K562 (cell line): ENCODE measurements around the gene ATP6V0E2. TPM values are rescaled to one million over a fixed set of nuclear protein-coding genes. Genes with fewer than 3 reads are reported as not detected.

Experiments
- ATAC-seq: fragments of 200-7000 bp; cut with Tn5 transposase; 3 replicates; pipeline ENCODE4 v1.9.1; 2020; ENCODE audit warnings: moderate library complexity
- BruUV-seq: library from RNA; stranded (reverse); fragments of 400-500 nt; replicated peaks from 2 replicates; lab custom pipeline; 2021; lab: Mats Ljungman, UMichigan
- CTCF ChIA-PET: fragments of 300-600 bp; formaldehyde crosslinking; extraction: SDS; loops from one replicate; lab custom pipeline; 2021; ENCODE audit warnings: low intra/inter-chr PET ratio; lab: Yijun Ruan, JAX
- POLR2A ChIA-PET: fragments of 300-600, 350-650 bp; sonication (Branson Sonifier 250); formaldehyde crosslinking; extraction: SDS; loops from one replicate; lab custom pipeline; 2021; ENCODE audit warnings: antibody characterized with exemption, inconsistent platforms; lab: Yijun Ruan, JAX
- DNase-seq, 4 experiments: peaks; one replicate each; pipeline versions ENCODE4 v3.0.0 to v3.0.0-alpha.2; 2011 to 2018; ENCODE audit warnings: low spot score in 3 of 4, mixed read lengths in 3 of 4; ENCODE audit errors: extremely low read depth in 1 of 4
- FAIRE-seq: peaks from 2 replicates; lab custom pipeline; 2011; peaks lifted over from hg19 to GRCh38; lab: Jason Lieb, UNC
- H2AFZ ChIP-seq: 2 replicates; pipeline ENCODE4 v1.6.0; 2011; ENCODE audit warnings: low read depth, low read length, control low read depth, inconsistent platforms
- H3K27ac ChIP-seq: fragments of 200-600 bp; 3 replicates; pipeline ENCODE4 v1.8.0; 2011; ENCODE audit warnings: low read depth, mild to moderate bottlenecking, control low read depth, inconsistent platforms, low read length, moderate library complexity, mixed read lengths; ENCODE audit errors: extremely low read depth
- H3K27me3 ChIP-seq, 2 experiments: fragments of 300-600 bp in 1 of 2; 2 replicates in 1 of 2; 3 replicates in 1 of 2; pipeline versions ENCODE4 v1.6.0 to v1.8.0; 2011; ENCODE audit warnings: inconsistent platforms in 2 of 2, low read length in 2 of 2, mild to moderate bottlenecking in 1 of 2, mixed read lengths in 1 of 2, moderate library complexity in 1 of 2; ENCODE audit not compliant: control insufficient read depth in 2 of 2, insufficient read depth in 2 of 2
- H3K36me3 ChIP-seq: fragments of 300-600 bp; 3 replicates; pipeline ENCODE4 v1.8.0; 2011; ENCODE audit warnings: mild to moderate bottlenecking, low read length, inconsistent platforms; ENCODE audit not compliant: control insufficient read depth, insufficient read depth
- H3K4me1 ChIP-seq, 2 experiments: fragments of 200-600 bp in 1 of 2; replicated peaks in 1 of 2; 2 replicates in 1 of 2; 3 replicates in 1 of 2; pipeline versions ENCODE4 v1.5.1 to v1.8.0; 2011; ENCODE audit warnings: inconsistent platforms in 2 of 2, low read length in 2 of 2, mild to moderate bottlenecking in 1 of 2, mixed read lengths in 1 of 2, moderate library complexity in 1 of 2; ENCODE audit not compliant: control insufficient read depth in 2 of 2, insufficient read depth in 2 of 2
- H3K4me2 ChIP-seq: 2 replicates; pipeline ENCODE4 v1.6.1; 2011; ENCODE audit warnings: low read length, control low read depth, inconsistent platforms, mixed read lengths; ENCODE audit not compliant: insufficient read depth
- H3K4me3 ChIP-seq: fragments of 200-600 bp; sonication (generic), shearing (Covaris generic); 2 replicates; pipeline ENCODE4 v1.5.1; 2016; ENCODE audit warnings: control low read depth, inconsistent platforms
- H3K79me2 ChIP-seq: fragments of 200-600 bp; 3 replicates; pipeline ENCODE4 v1.8.0; 2011; ENCODE audit warnings: low read length, inconsistent platforms; ENCODE audit not compliant: control insufficient read depth, insufficient read depth
- H3K9ac ChIP-seq, 2 experiments: 2 replicates each; pipeline versions ENCODE4 v1.6.0 to v1.6.1; 2011; ENCODE audit warnings: low read depth in 2 of 2, low read length in 2 of 2, control low read depth in 1 of 2, inconsistent platforms in 1 of 2, mild to moderate bottlenecking in 1 of 2, mixed read lengths in 1 of 2; ENCODE audit not compliant: insufficient read depth in 1 of 2
- H3K9me1 ChIP-seq: one replicate; pipeline ENCODE4 v1.6.0; 2011; ENCODE audit warnings: inconsistent platforms, mild to moderate bottlenecking, low read length, moderate library complexity; ENCODE audit not compliant: control insufficient read depth, insufficient read depth
- H3K9me3 ChIP-seq: replicated peaks from 2 replicates; pipeline ENCODE4 v1.5.1; 2011; ENCODE audit warnings: low read depth, low read length, inconsistent platforms; ENCODE audit not compliant: control insufficient read depth, insufficient read depth
- H4K20me1 ChIP-seq: replicated peaks from 2 replicates; pipeline ENCODE4 v1.6.1; 2011; ENCODE audit warnings: low read length, inconsistent platforms, mixed read lengths; ENCODE audit not compliant: control insufficient read depth, insufficient read depth
- CHD1 ChIP-seq: fragments of 200-600 bp; sonication (generic); IDR thresholded peaks from one replicate; pipeline ENCODE4 v1.6.1; 2012; ENCODE audit warnings: mild to moderate bottlenecking, moderate library complexity, low read length, inconsistent platforms
- MEIS2 ChIP-seq: fragments of 450-650 bp; IDR thresholded peaks from 2 replicates; pipeline ENCODE4 v1.6.1; 2014; ENCODE audit warnings: mild to moderate bottlenecking; ENCODE audit not compliant: partially characterized antibody
- YY1 ChIP-seq, 3 experiments: IDR thresholded peaks; 2 replicates each; pipeline ENCODE4 v1.6.1; 2011; ENCODE audit warnings: low read length in 2 of 3, mild to moderate bottlenecking in 2 of 3, moderate library complexity in 2 of 3, borderline replicate concordance in 1 of 3, control low read depth in 1 of 3, low read depth in 1 of 3; ENCODE audit not compliant: insufficient read depth in 3 of 3, insufficient replicate concordance in 2 of 3, control insufficient read depth in 1 of 3, insufficient read length in 1 of 3; ENCODE audit errors: extremely low read depth in 1 of 3
- ZNF212 ChIP-seq: fragments of 450-650 bp; formaldehyde crosslinking; IDR thresholded peaks from 2 replicates; pipeline ENCODE4 v1.4.0; 2020; ENCODE audit warnings: mild to moderate bottlenecking
- WGBS: fragments of 100-300 bp; shearing (Covaris generic); methylation state at CpG from one replicate; pipeline ENCODE4 v1.1.6; 2016; ENCODE audit warnings: low coverage, mixed read lengths; ENCODE audit not compliant: insufficient coverage; ENCODE audit errors: missing lambda C conversion rate; 5-methylcytosine and 5-hydroxymethylcytosine counted together
- in situ Hi-C: fragments of 300-500 bp; cut with MboI; formaldehyde crosslinking; loops from 4 replicates; pipeline ENCODE4 v1.15.0; 2018; ENCODE audit warnings: inconsistent platforms, mixed read lengths
- intact Hi-C: fragments of 100-400 bp; cut with micrococcal nuclease; formaldehyde crosslinking; loops from 2 replicates; pipeline ENCODE4 v1.14.2; 2022
- polyA plus RNA-seq, 8 experiments: library from polyadenylated mRNA; depleted of rRNA in 4 of 8; stranded (reverse) in 5 of 8; unstranded in 3 of 8; fragments of >200 nt; fragmentation: Nextera tagmentation in 2 of 8; fragmentation: Illumina TruSeq in 1 of 8; extraction: Ambion mirVana in 2 of 8; extraction: Trizol in 1 of 8; gene quantifications; 2 replicates each; pipeline versions ENCODE4 v1.2.1 to v1.2.3, GENCODE V29; 2011 to 2014; ENCODE audit warnings: inconsistent platforms in 1 of 8, missing spikeins in 1 of 8
- total RNA-seq, 7 experiments: library from RNA; depleted of rRNA in 6 of 7; stranded (reverse); fragments of >200 nt in 6 of 7; fragmentation: Illumina TruSeq in 2 of 7; extraction: Trizol in 2 of 7; gene quantifications; 2 replicates each; pipeline versions ENCODE4 v1.2.1 to v1.2.3, GENCODE V29; 2011 to 2021; ENCODE audit warnings: low replicate concordance in 1 of 7
- TF ChIP-seq, protein P1 (sequence below), 2 experiments: fragments of 250-450 bp in 1 of 2; fragments of 450-650 bp in 1 of 2; sonication (Bioruptor Pico) in 1 of 2; IDR thresholded peaks; 2 replicates each; pipeline versions ENCODE4 v1.6.1 to v1.8.0; 2016 to 2021; ENCODE audit warnings: mild to moderate bottlenecking in 2 of 2, moderate library complexity in 2 of 2, missing compliant biosample characterization in 1 of 2, missing genetic modification characterization in 1 of 2
- TF ChIP-seq, protein P2 (sequence below): fragments of 450-650 bp; IDR thresholded peaks from 2 replicates; pipeline ENCODE4 v1.6.1; 2014; ENCODE audit warnings: low read depth, mild to moderate bottlenecking, moderate library complexity, borderline replicate concordance
- TF ChIP-seq, protein P3 (sequence below): sonication (generic); formaldehyde crosslinking; IDR thresholded peaks from 2 replicates; pipeline ENCODE4 v1.8.1; 2023; ENCODE audit warnings: mild to moderate bottlenecking, missing genetic modification reagents

The ATP6V0E2 gene
- total and polyA plus RNA-seq, 9 of the 15 experiments (the other 6 are each of a cell fraction or from before 2014, with no cell fraction given) = 0.55 to 18.5 (median 10.9) TPM

DNA sequence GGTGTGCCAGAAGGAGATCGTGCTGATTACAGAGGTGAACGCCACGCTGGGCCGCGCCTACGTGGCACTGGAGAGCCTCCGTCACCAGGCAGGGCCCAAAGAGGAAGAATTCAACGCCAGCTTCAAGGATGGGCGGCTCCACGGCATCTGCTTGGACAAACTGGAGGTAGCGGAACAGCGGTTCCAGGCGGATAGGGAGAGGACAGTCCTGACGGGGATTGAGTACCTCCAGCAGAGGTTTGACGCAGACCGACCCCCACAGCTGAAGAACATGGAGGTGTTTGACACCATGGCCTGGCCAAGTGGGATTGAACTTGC is 12.1 kb upstream of the ATP6V0E2 start (continued):
- TF ChIP-seq, protein P1, sequence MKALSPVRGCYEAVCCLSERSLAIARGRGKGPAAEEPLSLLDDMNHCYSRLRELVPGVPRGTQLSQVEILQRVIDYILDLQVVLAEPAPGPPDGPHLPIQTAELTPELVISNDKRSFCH (CRISPR knock-in tag; IDR thresholded peaks at IDR 0.05) = no peak
- TF ChIP-seq, protein P1 (tag; IDR thresholded peaks at IDR 0.05) = 0 out of 2 replicates have a peak, but pooled peaks have one; percentile 2
- TF ChIP-seq YY1 (IDR thresholded peaks at IDR 0.05; ENCODE audit: borderline replicate concordance in 1 of 3, control insufficient read depth in 1 of 3, extremely low read depth in 1 of 3, insufficient read depth in 3 of 3, insufficient read length in 1 of 3, insufficient replicate concordance in 2 of 3, low read depth in 1 of 3, low read length in 2 of 3) (peak in 1 of 3 experiments; percentile 0), ZNF212 (CRISPR knock-in tag) (no peak), MEIS2 (no peak)
- TF ChIP-seq, protein P2, sequence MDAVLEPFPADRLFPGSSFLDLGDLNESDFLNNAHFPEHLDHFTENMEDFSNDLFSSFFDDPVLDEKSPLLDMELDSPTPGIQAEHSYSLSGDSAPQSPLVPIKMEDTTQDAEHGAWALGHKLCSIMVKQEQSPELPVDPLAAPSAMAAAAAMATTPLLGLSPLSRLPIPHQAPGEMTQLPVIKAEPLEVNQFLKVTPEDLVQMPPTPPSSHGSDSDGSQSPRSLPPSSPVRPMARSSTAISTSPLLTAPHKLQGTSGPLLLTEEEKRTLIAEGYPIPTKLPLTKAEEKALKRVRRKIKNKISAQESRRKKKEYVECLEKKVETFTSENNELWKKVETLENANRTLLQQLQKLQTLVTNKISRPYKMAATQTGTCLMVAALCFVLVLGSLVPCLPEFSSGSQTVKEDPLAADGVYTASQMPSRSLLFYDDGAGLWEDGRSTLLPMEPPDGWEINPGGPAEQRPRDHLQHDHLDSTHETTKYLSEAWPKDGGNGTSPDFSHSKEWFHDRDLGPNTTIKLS = peak; percentile 62; the same call in 1 of the 2 replicates
- TF ChIP-seq, all 486 proteins: peak for 10

DNA sequence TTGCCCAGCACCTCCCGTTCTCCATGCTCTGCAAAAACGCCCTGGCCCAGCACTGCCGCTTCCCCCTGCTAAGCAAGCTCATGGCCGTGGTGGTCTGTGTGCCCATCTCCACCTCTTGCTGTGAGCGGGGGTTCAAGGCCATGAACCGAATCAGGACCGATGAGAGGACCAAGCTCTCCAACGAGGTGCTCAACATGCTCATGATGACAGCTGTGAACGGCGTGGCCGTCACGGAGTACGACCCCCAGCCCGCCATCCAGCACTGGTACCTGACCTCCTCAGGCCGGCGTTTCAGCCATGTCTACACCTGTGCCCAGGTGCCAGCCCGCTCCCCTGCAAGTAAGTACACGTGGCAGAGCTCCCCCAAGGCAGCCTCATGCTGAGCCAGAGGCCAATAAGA is 11.6 kb upstream of the ATP6V0E2 start:
- H2AFZ ChIP-seq = no peak overlapping the region
- H3K9me3 ChIP-seq = no peaks in the 10 kb centered on the region
- no peaks in the 10 kb centered on the region for H3K79me2 ChIP-seq
- intact Hi-C loops (loop anchor here (5.0 kb wide), 1 partner anchor 415 kb away; no protein-coding TSS in a partner anchor), in situ Hi-C loops (loop anchor here (25.0 kb wide), 1 partner anchor 175 kb away; no protein-coding TSS in a partner anchor)
- no peak for TF ChIP-seq CHD1
- TF ChIP-seq, protein P3, sequence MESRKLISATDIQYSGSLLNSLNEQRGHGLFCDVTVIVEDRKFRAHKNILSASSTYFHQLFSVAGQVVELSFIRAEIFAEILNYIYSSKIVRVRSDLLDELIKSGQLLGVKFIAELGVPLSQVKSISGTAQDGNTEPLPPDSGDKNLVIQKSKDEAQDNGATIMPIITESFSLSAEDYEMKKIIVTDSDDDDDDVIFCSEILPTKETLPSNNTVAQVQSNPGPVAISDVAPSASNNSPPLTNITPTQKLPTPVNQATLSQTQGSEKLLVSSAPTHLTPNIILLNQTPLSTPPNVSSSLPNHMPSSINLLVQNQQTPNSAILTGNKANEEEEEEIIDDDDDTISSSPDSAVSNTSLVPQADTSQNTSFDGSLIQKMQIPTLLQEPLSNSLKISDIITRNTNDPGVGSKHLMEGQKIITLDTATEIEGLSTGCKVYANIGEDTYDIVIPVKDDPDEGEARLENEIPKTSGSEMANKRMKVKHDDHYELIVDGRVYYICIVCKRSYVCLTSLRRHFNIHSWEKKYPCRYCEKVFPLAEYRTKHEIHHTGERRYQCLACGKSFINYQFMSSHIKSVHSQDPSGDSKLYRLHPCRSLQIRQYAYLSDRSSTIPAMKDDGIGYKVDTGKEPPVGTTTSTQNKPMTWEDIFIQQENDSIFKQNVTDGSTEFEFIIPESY (CRISPR knock-in tag) = no peak
- peaks cover 2% of the 10 kb centered on the region for H3K9me1 ChIP-seq
- ATAC-seq (no peak), DNase-seq (no peak), FAIRE-seq (no peak)
- WGBS = 3% methylated on average over 18 of the region's 18 CpGs
- no peak overlapping the region for H3K27ac ChIP-seq
- POLR2A ChIA-PET = interaction anchor here (1.0 kb wide), 1 partner anchor 473 kb away, joined by 4 read pairs; no protein-coding TSS in a partner anchor
- no peak overlapping the region for H3K4me2 ChIP-seq
- CTCF ChIA-PET = no interaction called here
- peaks cover 0 to 16% of the 10 kb centered on the region in 2 experiments; a peak in 3 of 5 replicates for H3K4me1 ChIP-seq
- BruUV-seq = no TSS peak
- peaks cover 39% of the 10 kb centered on the region for H4K20me1 ChIP-seq
- no peaks in the 10 kb centered on the region for H3K36me3 ChIP-seq
- peaks cover 57 to 77% of the 10 kb centered on the region in 2 experiments for H3K27me3 ChIP-seq
- H3K4me3 ChIP-seq = no peak overlapping the region
- H3K9ac ChIP-seq = peak overlapping the region in 1 of 2 experiments; percentile 27; a peak in 1 of 4 replicates
